Measurements from ENCODE around the gene DSEL.

DSEL gene

GRCh38 chr18:67520351-67520921 is 3.9 kb upstream of the DSEL start:
- H3K4me3 ChIP-seq: no peak overlapping the region; the same call in 1 of the 2 replicates
- TF ChIP-seq POLR2AphosphoS5 (IDR thresholded peaks at IDR 0.05; ENCODE audit: borderline replicate concordance, low read depth, low read length) (no peak), FOXP2 (optimal IDR thresholded peaks at IDR 0.05; ENCODE audit: control extremely low read depth, extremely low read length, insufficient read depth) (no peak), EZH2 (IDR thresholded peaks at IDR 0.05) (no peak)
- no peak for DNase-seq (ENCODE audit: low read depth, low spot score)

GRCh38 chr18:67519592-67519991 is 3.1 kb upstream of the DSEL start:
- Histone ChIP-seq H3K27ac (peak overlapping the region; percentile 67; the same call in 1 of the 2 replicates), H3K9me3 (ENCODE audit: low read depth, low read length) (no peaks in the 10 kb centered on the region), H3K36me3 (ENCODE audit: insufficient read depth, low read length) (no peaks in the 10 kb centered on the region), H3K4me3 (peak overlapping the region; percentile 25; the same call in 1 of the 2 replicates), H3K9ac (ENCODE audit: insufficient read length) (no peak overlapping the region)
- TF ChIP-seq POLR2AphosphoS5 (IDR thresholded peaks at IDR 0.05; ENCODE audit: borderline replicate concordance, low read depth, low read length): no peak
- no peak for TF ChIP-seq FOXP2 (optimal IDR thresholded peaks at IDR 0.05; ENCODE audit: control extremely low read depth, extremely low read length, insufficient read depth)
- TF ChIP-seq EZH2 (IDR thresholded peaks at IDR 0.05): no peak
- peak; percentile 39 for DNase-seq (ENCODE audit: low read depth, low spot score)

More at GRCh38 chr18:67520351-67520921, 3.9 kb upstream of the DSEL start:
- H3K9me3 ChIP-seq (ENCODE audit: low read depth, low read length): no peaks in the 10 kb centered on the region
- H3K36me3 ChIP-seq (ENCODE audit: insufficient read depth, low read length): no peaks in the 10 kb centered on the region
- peak overlapping the region; percentile 67; the same call in 1 of the 2 replicates for H3K27ac ChIP-seq
- H3K9ac ChIP-seq (ENCODE audit: insufficient read length): no peak overlapping the region

- H3K4me3 ChIP-seq: no peak overlapping the region
- no peaks in the 10 kb centered on the region for H3K9me3 ChIP-seq (ENCODE audit: low read depth, low read length)
- TF ChIP-seq EZH2 (IDR thresholded peaks at IDR 0.05) (no peak), FOXP2 (optimal IDR thresholded peaks at IDR 0.05; ENCODE audit: control extremely low read depth, extremely low read length, insufficient read depth) (no peak), POLR2AphosphoS5 (IDR thresholded peaks at IDR 0.05; ENCODE audit: borderline replicate concordance, low read depth, low read length) (no peak)
- no peak overlapping the region for H3K9ac ChIP-seq (ENCODE audit: insufficient read length)
- DNase-seq (ENCODE audit: low read depth, low spot score): no peak
- H3K36me3 ChIP-seq (ENCODE audit: insufficient read depth, low read length): peaks cover 3% of the 10 kb centered on the region; the same call in 1 of the 2 replicates
- H3K27ac ChIP-seq: no peak overlapping the region
Measured at GRCh38 chr18:67518566-67518965, 2.0 kb upstream of the DSEL start.

- peak overlapping the region; percentile 47 for H3K9ac ChIP-seq (ENCODE audit: insufficient read length)
- H3K36me3 ChIP-seq (ENCODE audit: insufficient read depth, low read length): peaks cover 11% of the 10 kb centered on the region; the same call in 1 of the 2 replicates
Measured at GRCh38 chr18:67517444-67517765, 885 bp upstream of the DSEL start.

GRCh38 chr18:67515942-67516538 is 480 bp downstream of the DSEL start:
- DNase-seq (ENCODE audit: low read depth, low spot score): no peak
- 0 out of 2 replicates have a peak, but pooled peaks have one; percentile 3 for TF ChIP-seq POLR2AphosphoS5 (IDR thresholded peaks at IDR 0.05; ENCODE audit: borderline replicate concordance, low read depth, low read length)
- no peak for TF ChIP-seq EZH2 (IDR thresholded peaks at IDR 0.05)
- no peak for TF ChIP-seq FOXP2 (optimal IDR thresholded peaks at IDR 0.05; ENCODE audit: control extremely low read depth, extremely low read length, insufficient read depth)
- Histone ChIP-seq H3K4me3 (peak overlapping the region; percentile 91), H3K9ac (ENCODE audit: insufficient read length) (peak overlapping the region; percentile 68), H3K27ac (no peak overlapping the region), H3K9me3 (ENCODE audit: low read depth, low read length) (no peaks in the 10 kb centered on the region), H3K36me3 (ENCODE audit: insufficient read depth, low read length) (peaks cover 14% of the 10 kb centered on the region)

More at GRCh38 chr18:67517444-67517765, 885 bp upstream of the DSEL start:
- Histone ChIP-seq H3K9me3 (ENCODE audit: low read depth, low read length) (no peaks in the 10 kb centered on the region), H3K27ac (peak overlapping the region; percentile 8; the same call in 1 of the 2 replicates), H3K4me3 (peak overlapping the region; percentile 91)
- DNase-seq (ENCODE audit: low read depth, low spot score): no peak
- TF ChIP-seq POLR2AphosphoS5 (IDR thresholded peaks at IDR 0.05; ENCODE audit: borderline replicate concordance, low read depth, low read length): no peak
- no peak for TF ChIP-seq EZH2 (IDR thresholded peaks at IDR 0.05)
- no peak for TF ChIP-seq FOXP2 (optimal IDR thresholded peaks at IDR 0.05; ENCODE audit: control extremely low read depth, extremely low read length, insufficient read depth)

- H3K27ac ChIP-seq: no peak overlapping the region
- H3K9ac ChIP-seq (ENCODE audit: insufficient read length): no peak overlapping the region
- peaks cover 14% of the 10 kb centered on the region for H3K36me3 ChIP-seq (ENCODE audit: insufficient read depth, low read length)
- no peak for DNase-seq (ENCODE audit: low read depth, low spot score)
- H3K4me3 ChIP-seq: peak overlapping the region; percentile 91
- H3K9me3 ChIP-seq (ENCODE audit: low read depth, low read length): no peaks in the 10 kb centered on the region
- TF ChIP-seq POLR2AphosphoS5 (IDR thresholded peaks at IDR 0.05; ENCODE audit: borderline replicate concordance, low read depth, low read length): no peak
- TF ChIP-seq FOXP2 (optimal IDR thresholded peaks at IDR 0.05; ENCODE audit: control extremely low read depth, extremely low read length, insufficient read depth): no peak
- no peak for TF ChIP-seq EZH2 (IDR thresholded peaks at IDR 0.05)
Measured at GRCh38 chr18:67514901-67515540, 1.5 kb downstream of the DSEL start.

GRCh38 chr18:67514465-67514864 is 2.1 kb downstream of the DSEL start:
- no peak for DNase-seq (ENCODE audit: low read depth, low spot score)
- TF ChIP-seq EZH2 (IDR thresholded peaks at IDR 0.05) (no peak), POLR2AphosphoS5 (IDR thresholded peaks at IDR 0.05; ENCODE audit: borderline replicate concordance, low read depth, low read length) (no peak), FOXP2 (optimal IDR thresholded peaks at IDR 0.05; ENCODE audit: control extremely low read depth, extremely low read length, insufficient read depth) (no peak)
- H3K4me3 ChIP-seq: peak overlapping the region; percentile 91
- H3K9ac ChIP-seq (ENCODE audit: insufficient read length): no peak overlapping the region
- H3K27ac ChIP-seq: no peak overlapping the region
- H3K9me3 ChIP-seq (ENCODE audit: low read depth, low read length): no peaks in the 10 kb centered on the region
- peaks cover 14% of the 10 kb centered on the region for H3K36me3 ChIP-seq (ENCODE audit: insufficient read depth, low read length)

GRCh38 chr18:67513280-67513679 is 3.2 kb downstream of the DSEL start:
- Histone ChIP-seq H3K9ac (ENCODE audit: insufficient read length) (no peak overlapping the region), H3K36me3 (ENCODE audit: insufficient read depth, low read length) (peaks cover 14% of the 10 kb centered on the region), H3K4me3 (no peak overlapping the region), H3K27ac (no peak overlapping the region), H3K9me3 (ENCODE audit: low read depth, low read length) (no peaks in the 10 kb centered on the region)
- DNase-seq (ENCODE audit: low read depth, low spot score): no peak
- TF ChIP-seq FOXP2 (optimal IDR thresholded peaks at IDR 0.05; ENCODE audit: control extremely low read depth, extremely low read length, insufficient read depth) (no peak), EZH2 (IDR thresholded peaks at IDR 0.05) (no peak), POLR2AphosphoS5 (IDR thresholded peaks at IDR 0.05; ENCODE audit: borderline replicate concordance, low read depth, low read length) (no peak)

All from SK-N-MC (cell line).